Measurements from ENCODE around the gene SF3A2. TPM values are rescaled to one million over a fixed set of nuclear protein-coding genes. Genes with fewer than 3 reads are reported as not detected.

SF3A2 gene, protein sequence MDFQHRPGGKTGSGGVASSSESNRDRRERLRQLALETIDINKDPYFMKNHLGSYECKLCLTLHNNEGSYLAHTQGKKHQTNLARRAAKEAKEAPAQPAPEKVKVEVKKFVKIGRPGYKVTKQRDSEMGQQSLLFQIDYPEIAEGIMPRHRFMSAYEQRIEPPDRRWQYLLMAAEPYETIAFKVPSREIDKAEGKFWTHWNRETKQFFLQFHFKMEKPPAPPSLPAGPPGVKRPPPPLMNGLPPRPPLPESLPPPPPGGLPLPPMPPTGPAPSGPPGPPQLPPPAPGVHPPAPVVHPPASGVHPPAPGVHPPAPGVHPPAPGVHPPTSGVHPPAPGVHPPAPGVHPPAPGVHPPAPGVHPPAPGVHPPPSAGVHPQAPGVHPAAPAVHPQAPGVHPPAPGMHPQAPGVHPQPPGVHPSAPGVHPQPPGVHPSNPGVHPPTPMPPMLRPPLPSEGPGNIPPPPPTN
- total RNA-seq (100 to 1,000 TPM; 130 to 172 (median 161) TPM), total RNA-seq (36.2 to 96.7 (median 57.1) reads per million in 29 experiments)
- total RNA-seq (2013), result 46.9 TPM

DNA sequence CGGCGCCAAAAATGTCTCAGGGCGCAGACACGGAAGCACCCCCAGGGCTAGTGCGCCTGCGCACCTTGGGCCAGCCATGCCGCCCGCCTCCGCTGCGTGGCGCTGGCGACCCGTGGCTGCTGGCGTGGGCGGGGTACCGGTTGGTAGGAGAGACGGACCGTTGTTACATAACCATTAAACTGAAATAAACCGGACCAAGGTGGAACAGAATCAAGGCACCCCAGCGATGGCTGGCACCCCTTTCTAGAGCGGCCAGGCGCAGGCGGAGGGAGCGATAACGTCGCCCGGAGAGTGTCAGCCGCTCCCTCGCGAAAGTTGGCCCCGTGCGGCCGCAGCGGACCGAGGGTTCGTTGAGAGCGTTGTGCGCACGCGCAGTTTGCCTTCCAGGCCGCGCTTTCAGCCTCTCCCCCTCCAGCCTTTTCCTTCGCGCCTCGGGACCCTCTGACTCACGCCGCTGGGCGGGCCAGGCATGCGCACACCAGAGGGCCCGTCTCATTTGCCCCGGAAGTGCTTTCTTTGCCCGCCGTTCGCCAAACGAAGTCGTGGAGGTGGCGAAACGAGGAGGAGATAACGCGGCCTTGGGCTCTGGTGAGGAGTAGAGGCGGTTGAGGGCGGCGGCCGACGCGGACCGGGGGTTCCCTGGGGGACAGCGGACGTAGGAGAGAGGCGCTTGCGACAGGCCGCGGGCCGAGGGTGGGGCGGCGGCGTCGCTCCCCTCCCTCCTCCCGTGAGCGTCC lies at the start of gene SF3A2, which contains the start of gene PLEKHJ1:
SF3A2 (plus strand) TSS at position 511 of the 737 bp plus-strand sequence. CDS start 6,595 bp downstream, outside the sequence.
PLEKHJ1 (minus strand) TSS at position 16 of the 737 bp plus-strand sequence. CDS start 81 bp downstream, outside the sequence.
- CTCF ChIA-PET, result interaction anchor here in 1 of 2 donors (0.7 to 0.9 kb wide), 3 partner anchors 36 to 191 kb away, joined by 3 to 4 read pairs (median 3); partner anchors contain the start of gene TIMM13
- H3K4me1 ChIP-seq (ENCODE audit: control insufficient read depth in 1 of 2, extremely low read depth in 1 of 2, insufficient read depth in 2 of 2, low read length in 2 of 2), result peaks cover 30 to 75% of the 10 kb centered on the region in 2 experiments
- Mint-ChIP-seq H3K36me3 (peaks cover 12% of the 10 kb centered on the region), H3K4me3 (peak within 1 kb of the TSS; percentile 94 to 96 (median 95)), H3K27me3 (no peaks in the 10 kb centered on the region), H3K27ac (peak within 1 kb of the TSS; percentile 94 to 99), H3K9me3 (no peaks in the 10 kb centered on the region), H3K4me1 (peaks cover 55 to 72% (median 56%) of the 10 kb centered on the region in 3 donors)
- H3K36me3 ChIP-seq (ENCODE audit: control insufficient read depth in 2 of 2, extremely low read depth in 1 of 2, insufficient read depth in 1 of 2, low read length in 1 of 2), result peaks cover 5 to 22% of the 10 kb centered on the region in 2 donors
- peak within 1 kb of the TSS; percentile 59 to 72 for H3K4me3 ChIP-seq (ENCODE audit: control insufficient read depth in 1 of 2, extremely low read depth in 1 of 2, low read length in 1 of 2)
- no peaks in the 10 kb centered on the region for H3K27me3 ChIP-seq (replicated peaks in 1 of 2; ENCODE audit: control insufficient read depth in 2 of 2, extremely low read depth in 1 of 2, insufficient read depth in 2 of 2, low read length in 1 of 2)
- no peaks in the 10 kb centered on the region for H3K9me3 ChIP-seq
- DNase-seq (peak; percentile 94 to 100 (median 97)), ATAC-seq (replicated peaks in 1 of 4) (peak; percentile 80 to 84 (median 82))
- WGBS (ENCODE audit: insufficient coverage), result under 1% methylated on average over 79 of the region's 80 CpGs
- POLR2A ChIA-PET, result interaction anchor here in 1 of 2 donors (0.7 kb wide), 2 partner anchors 85 to 1533 kb away, joined by 6 to 7 read pairs; no protein-coding TSS in a partner anchor
- peak within 1 kb of the TSS; percentile 97 for H3K27ac ChIP-seq (ENCODE audit: low read length)

DNA sequence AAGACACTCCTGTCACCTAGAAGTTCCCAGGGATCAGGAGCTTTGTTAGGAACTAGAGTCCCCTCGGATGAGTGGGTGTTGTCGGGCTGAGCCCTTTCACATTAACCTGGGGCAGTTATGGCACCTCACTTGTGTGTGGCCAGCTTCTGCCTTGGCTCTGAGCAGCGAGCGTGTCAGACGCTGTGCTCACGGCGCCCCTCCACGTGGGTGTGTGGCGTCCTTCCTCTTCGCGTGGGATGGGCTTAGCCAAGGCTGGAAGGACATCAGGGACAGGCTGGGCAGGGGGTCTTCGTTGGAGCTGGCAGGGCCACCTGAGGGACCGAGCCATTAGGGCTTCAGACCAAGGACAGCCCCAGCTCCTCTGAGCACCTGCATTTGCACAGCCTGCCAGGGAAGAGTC lies 49.5 kb upstream of the SF3A2 start:
- ChIA-PET CTCF (no interaction called here), POLR2A (no interaction called here)
- Histone ChIP-seq H3K4me1 (ENCODE audit: control insufficient read depth in 1 of 2, extremely low read depth in 1 of 2, insufficient read depth in 2 of 2, low read length in 2 of 2) (no peaks in the 10 kb centered on the region), H3K27ac (ENCODE audit: low read length) (no peak overlapping the region), H3K9me3 (no peaks in the 10 kb centered on the region), H3K4me3 (ENCODE audit: control insufficient read depth in 1 of 2, extremely low read depth in 1 of 2, low read length in 1 of 2) (no peak overlapping the region), H3K27me3 (replicated peaks in 1 of 2; ENCODE audit: control insufficient read depth in 2 of 2, extremely low read depth in 1 of 2, insufficient read depth in 2 of 2, low read length in 1 of 2) (no peaks in the 10 kb centered on the region), H3K36me3 (ENCODE audit: control insufficient read depth in 2 of 2, extremely low read depth in 1 of 2, insufficient read depth in 1 of 2, low read length in 1 of 2) (peaks cover 35 to 57% of the 10 kb centered on the region in 2 donors)
- H3K27ac Mint-ChIP-seq, result no peak overlapping the region
- peaks cover 18% of the 10 kb centered on the region for H3K36me3 Mint-ChIP-seq
- DNase-seq (no peak), ATAC-seq (replicated peaks in 1 of 4) (no peak)
- H3K4me1 Mint-ChIP-seq, result peaks cover 6 to 15% (median 6%) of the 10 kb centered on the region in 3 donors
- H3K27me3 Mint-ChIP-seq, result no peaks in the 10 kb centered on the region
- H3K9me3 Mint-ChIP-seq, result no peaks in the 10 kb centered on the region
- WGBS (ENCODE audit: insufficient coverage), result 97% methylated on average over 13 of the region's 13 CpGs
- H3K4me3 Mint-ChIP-seq, result no peak overlapping the region

DNA sequence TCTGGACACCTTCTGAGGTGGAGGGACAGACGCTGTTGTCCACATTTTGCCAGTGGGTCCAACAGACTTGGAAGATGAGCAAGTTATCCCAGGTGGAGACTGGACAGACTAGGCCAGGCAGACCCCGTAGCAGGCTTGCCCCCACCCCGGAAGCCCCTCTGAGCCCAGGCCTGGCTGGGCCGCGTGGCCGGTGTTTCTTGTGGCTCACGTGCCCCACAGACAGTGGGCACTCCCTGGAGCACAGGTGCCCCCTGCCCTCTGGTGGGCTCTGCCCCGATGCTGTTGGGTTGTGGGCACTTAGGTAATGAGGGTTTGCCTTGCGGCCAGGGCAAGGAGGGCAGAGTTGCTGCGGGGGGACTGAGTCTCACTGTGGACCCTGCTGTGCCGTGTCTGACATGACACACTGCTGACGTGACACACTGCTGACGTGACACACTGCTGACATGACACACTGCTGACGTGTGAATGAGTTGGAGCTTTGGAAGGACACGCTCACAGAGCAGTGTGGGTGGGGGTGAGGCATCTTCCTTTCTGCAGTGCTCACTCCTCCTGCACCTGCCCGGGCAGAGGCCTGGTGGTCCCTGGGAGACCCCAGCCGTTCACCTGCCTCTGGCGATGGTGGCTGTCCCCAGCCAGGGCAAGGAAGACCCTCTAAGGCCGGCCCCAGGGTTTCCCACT lies 47.8 kb upstream of the SF3A2 start:
- Histone ChIP-seq H3K27me3 (replicated peaks in 1 of 2; ENCODE audit: control insufficient read depth in 2 of 2, extremely low read depth in 1 of 2, insufficient read depth in 2 of 2, low read length in 1 of 2) (no peaks in the 10 kb centered on the region), H3K4me3 (ENCODE audit: control insufficient read depth in 1 of 2, extremely low read depth in 1 of 2, low read length in 1 of 2) (no peak overlapping the region), H3K27ac (ENCODE audit: low read length) (no peak overlapping the region), H3K4me1 (ENCODE audit: control insufficient read depth in 1 of 2, extremely low read depth in 1 of 2, insufficient read depth in 2 of 2, low read length in 2 of 2) (no peaks in the 10 kb centered on the region), H3K9me3 (no peaks in the 10 kb centered on the region), H3K36me3 (ENCODE audit: control insufficient read depth in 2 of 2, extremely low read depth in 1 of 2, insufficient read depth in 1 of 2, low read length in 1 of 2) (peaks cover 41 to 58% of the 10 kb centered on the region in 2 donors)
- no peak for DNase-seq
- ChIA-PET CTCF (no interaction called here), POLR2A (no interaction called here)
- no peaks in the 10 kb centered on the region for H3K9me3 Mint-ChIP-seq
- H3K36me3 Mint-ChIP-seq, result peaks cover 27% of the 10 kb centered on the region
- H3K27me3 Mint-ChIP-seq, result no peaks in the 10 kb centered on the region
- no peak overlapping the region for H3K27ac Mint-ChIP-seq
- peaks cover 6 to 14% (median 6%) of the 10 kb centered on the region in 3 donors for H3K4me1 Mint-ChIP-seq
- no peak for ATAC-seq (replicated peaks in 1 of 4)
- 89% methylated on average over 18 of the region's 19 CpGs for WGBS (ENCODE audit: insufficient coverage)
- H3K4me3 Mint-ChIP-seq, result no peak overlapping the region

DNA sequence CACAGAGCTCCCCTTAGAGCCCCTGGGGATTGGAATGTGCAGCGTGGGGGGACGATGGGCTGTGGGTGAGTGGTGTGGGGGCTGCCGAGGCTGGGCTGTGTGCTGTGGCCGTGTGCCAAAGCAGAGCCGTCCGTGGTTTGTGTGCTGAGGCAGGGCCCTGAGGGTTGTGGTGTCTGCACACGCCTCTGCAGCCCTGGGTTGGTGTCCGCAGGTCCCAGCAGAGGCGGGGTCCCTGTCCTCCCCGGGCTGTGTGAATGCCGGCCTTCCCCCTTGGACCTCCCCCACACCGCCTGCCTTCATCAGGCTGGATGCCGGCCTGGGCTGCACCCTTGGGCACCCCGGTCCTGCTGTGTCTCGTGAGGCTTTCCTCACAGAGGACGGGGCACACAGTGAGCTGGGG lies 46.7 kb upstream of the SF3A2 start:
- CTCF ChIA-PET, result no interaction called here
- H3K4me1 Mint-ChIP-seq, result peaks cover under 1 to 8% (median 6%) of the 10 kb centered on the region in 3 donors
- peaks cover 20% of the 10 kb centered on the region for H3K36me3 Mint-ChIP-seq
- ATAC-seq (replicated peaks in 1 of 4), result no peak
- Histone ChIP-seq H3K9me3 (no peaks in the 10 kb centered on the region), H3K4me3 (ENCODE audit: control insufficient read depth in 1 of 2, extremely low read depth in 1 of 2, low read length in 1 of 2) (no peak overlapping the region), H3K36me3 (ENCODE audit: control insufficient read depth in 2 of 2, extremely low read depth in 1 of 2, insufficient read depth in 1 of 2, low read length in 1 of 2) (peaks cover 43 to 62% of the 10 kb centered on the region in 2 donors), H3K27me3 (replicated peaks in 1 of 2; ENCODE audit: control insufficient read depth in 2 of 2, extremely low read depth in 1 of 2, insufficient read depth in 2 of 2, low read length in 1 of 2) (no peaks in the 10 kb centered on the region), H3K4me1 (ENCODE audit: control insufficient read depth in 1 of 2, extremely low read depth in 1 of 2, insufficient read depth in 2 of 2, low read length in 2 of 2) (no peaks in the 10 kb centered on the region), H3K27ac (ENCODE audit: low read length) (no peak overlapping the region)
- 92% methylated on average over 10 of the region's 16 CpGs for WGBS (ENCODE audit: insufficient coverage)
- no peaks in the 10 kb centered on the region for H3K9me3 Mint-ChIP-seq
- H3K4me3 Mint-ChIP-seq, result no peak overlapping the region
- POLR2A ChIA-PET, result interaction anchor here in 1 of 2 donors (0.5 kb wide), 1 partner anchor 18 kb away, joined by 5 read pairs; no protein-coding TSS in a partner anchor
- H3K27me3 Mint-ChIP-seq, result no peaks in the 10 kb centered on the region
- H3K27ac Mint-ChIP-seq, result no peak overlapping the region
- DNase-seq, result no peak

DNA sequence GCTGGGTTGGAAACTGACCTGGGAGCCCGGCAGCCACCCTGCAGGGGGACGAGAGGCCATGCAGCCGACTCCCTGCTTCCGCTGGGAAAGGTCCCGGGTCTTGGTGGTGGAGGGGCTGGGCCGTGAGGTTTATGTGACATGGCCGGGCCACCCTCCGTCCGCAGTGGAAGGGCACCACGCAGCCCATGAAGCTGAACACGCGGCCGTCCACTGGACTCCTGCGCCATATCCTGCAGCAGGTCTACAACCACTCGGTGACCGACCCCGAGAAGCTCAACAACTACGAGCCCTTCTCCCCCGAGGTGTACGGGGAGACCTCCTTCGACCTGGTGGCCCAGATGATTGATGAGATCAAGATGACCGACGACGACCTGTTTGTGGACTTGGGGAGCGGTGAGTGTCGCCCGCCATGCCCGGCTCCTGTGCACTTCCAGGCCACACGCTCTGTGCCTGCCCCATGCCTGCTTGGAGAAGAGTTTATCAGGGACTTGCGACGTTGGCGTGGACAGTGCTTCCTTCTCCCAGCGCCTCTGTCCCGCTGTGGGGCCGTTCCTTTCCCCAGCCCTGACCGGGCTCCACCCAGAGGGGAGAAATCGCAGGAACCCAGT lies 45.7 kb upstream of the SF3A2 start:
- DNase-seq, result no peak
- no peak overlapping the region for H3K4me3 ChIP-seq (ENCODE audit: control insufficient read depth in 1 of 2, extremely low read depth in 1 of 2, low read length in 1 of 2)
- no peaks in the 10 kb centered on the region for H3K27me3 Mint-ChIP-seq
- 98% methylated on average over 37 of the region's 37 CpGs for WGBS (ENCODE audit: insufficient coverage)
- peaks cover 49 to 66% of the 10 kb centered on the region in 2 donors for H3K36me3 ChIP-seq (ENCODE audit: control insufficient read depth in 2 of 2, extremely low read depth in 1 of 2, insufficient read depth in 1 of 2, low read length in 1 of 2)
- H3K4me1 Mint-ChIP-seq, result peaks cover 0 to 6% (median 3%) of the 10 kb centered on the region in 3 donors
- POLR2A ChIA-PET, result no interaction called here
- no peaks in the 10 kb centered on the region for H3K9me3 ChIP-seq
- H3K9me3 Mint-ChIP-seq, result no peaks in the 10 kb centered on the region
- H3K4me3 Mint-ChIP-seq, result no peak overlapping the region
- H3K27ac Mint-ChIP-seq, result no peak overlapping the region
- H3K27ac ChIP-seq (ENCODE audit: low read length), result no peak overlapping the region
- no peaks in the 10 kb centered on the region for H3K4me1 ChIP-seq (ENCODE audit: control insufficient read depth in 1 of 2, extremely low read depth in 1 of 2, insufficient read depth in 2 of 2, low read length in 2 of 2)
- CTCF ChIA-PET, result no interaction called here
- peaks cover 17% of the 10 kb centered on the region for H3K36me3 Mint-ChIP-seq
- no peaks in the 10 kb centered on the region for H3K27me3 ChIP-seq (replicated peaks in 1 of 2; ENCODE audit: control insufficient read depth in 2 of 2, extremely low read depth in 1 of 2, insufficient read depth in 2 of 2, low read length in 1 of 2)
- ATAC-seq (replicated peaks in 1 of 4), result no peak

Data from T-cell (primary cell).